ENCODE measurements around the gene KSR2.
"Not testable (repeated sequence)": the region's sequence is repeated elsewhere in the genome, so short reads cannot be mapped to it uniquely, and the experiment has no call there.

Gene KSR2

DNA sequence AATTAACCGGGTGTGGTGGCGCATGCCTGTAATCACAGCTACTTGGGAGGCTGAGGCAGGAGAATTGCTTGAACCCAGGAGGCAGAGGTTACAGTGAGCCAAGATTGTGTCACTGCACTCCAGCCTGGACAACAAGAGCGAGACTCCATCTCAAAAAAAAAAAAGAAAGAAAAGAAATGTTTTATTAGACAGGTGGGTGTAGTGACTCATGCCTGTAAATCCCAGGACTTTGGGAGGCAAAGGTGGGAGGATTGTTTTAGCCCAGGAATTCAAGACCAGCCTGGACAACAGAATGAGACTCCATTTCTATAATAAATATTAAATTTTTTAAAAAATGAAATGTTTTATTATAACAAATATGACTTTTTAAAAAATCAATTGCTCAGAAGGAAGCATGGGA, 77.5 kb downstream of the KSR2 start:
- DNase-seq (ENCODE audit: low spot score): not testable (repeated sequence)

DNA sequence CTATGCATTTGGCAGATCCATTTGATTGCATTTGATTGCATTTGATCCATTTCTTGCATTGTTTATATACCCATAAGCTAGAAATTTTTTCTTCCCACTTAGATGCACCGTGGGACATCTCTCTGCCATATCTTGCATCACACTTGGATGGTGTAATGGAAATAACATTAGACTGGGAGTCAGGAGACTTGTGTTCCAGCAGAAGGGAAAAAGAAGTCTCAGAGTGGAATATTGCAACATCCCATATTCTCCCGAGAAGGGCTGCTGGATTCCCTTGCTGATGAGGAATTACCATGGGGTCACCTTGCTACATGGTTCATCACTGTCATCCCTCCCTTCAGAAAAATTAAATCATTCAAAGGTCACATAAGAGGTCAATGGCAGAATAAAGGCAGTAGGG, 78.1 kb downstream of the KSR2 start:
- DNase-seq (ENCODE audit: low spot score): no peak

DNA sequence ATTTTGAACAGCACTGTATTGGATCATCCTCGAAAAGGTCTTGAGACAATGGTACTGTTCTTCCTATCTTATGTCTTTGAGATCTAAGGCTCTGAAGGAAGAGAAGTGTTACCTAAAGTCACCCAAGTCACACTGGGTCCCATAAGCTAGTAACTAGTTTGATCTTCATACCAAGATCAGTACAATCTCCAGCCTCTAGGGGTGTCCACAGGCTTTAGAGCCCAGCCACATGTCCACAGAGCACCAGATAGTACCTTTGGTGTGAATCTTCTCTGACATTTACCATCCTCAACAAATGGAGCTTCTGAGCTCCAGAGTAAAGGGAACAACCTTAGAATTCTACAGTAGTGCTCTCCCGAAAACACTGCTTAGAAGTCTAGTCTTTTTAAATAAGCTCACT, 78.7 kb downstream of the KSR2 start:
- DNase-seq (ENCODE audit: low spot score): no peak

DNA sequence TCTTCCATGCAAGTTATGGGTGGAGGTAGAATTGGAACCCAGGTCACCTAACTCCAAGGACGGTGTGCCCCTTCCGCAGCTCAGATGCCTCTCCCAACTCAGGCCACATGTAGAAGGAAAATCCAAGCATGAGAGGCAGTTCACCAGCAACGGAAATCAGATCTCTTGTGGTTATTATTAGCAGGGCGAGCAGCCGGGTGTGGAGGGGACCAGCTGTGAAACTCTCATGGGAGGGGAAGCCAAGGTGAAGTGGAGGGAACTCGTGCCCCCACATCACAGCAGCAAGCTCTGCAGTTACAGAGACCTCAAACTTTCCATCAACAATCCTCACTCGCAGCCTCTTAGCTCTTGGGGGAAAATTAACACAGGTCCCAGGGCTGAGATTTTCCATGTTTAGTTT, 79.7 kb downstream of the KSR2 start:
- no peak for DNase-seq (ENCODE audit: low spot score)

DNA sequence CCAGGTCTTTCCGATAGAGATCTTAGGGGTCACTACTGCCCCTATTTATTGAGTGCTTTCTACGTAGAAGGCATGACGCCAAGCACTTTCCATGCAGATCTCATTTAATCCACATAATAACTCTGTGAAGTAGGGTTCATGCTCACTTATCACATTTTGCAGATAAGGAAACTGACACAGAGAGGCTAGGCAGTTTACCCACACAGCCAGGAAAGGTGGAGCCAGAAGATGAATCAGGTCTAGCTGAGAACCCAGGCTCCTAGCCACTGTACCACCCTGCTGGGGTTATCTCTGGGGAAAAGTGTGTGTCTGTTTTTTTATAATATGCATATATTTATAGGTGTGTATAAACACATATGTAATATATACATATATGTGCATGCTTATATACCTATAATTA, 83.6 kb downstream of the KSR2 start:
- DNase-seq (ENCODE audit: low spot score): no peak

DNA sequence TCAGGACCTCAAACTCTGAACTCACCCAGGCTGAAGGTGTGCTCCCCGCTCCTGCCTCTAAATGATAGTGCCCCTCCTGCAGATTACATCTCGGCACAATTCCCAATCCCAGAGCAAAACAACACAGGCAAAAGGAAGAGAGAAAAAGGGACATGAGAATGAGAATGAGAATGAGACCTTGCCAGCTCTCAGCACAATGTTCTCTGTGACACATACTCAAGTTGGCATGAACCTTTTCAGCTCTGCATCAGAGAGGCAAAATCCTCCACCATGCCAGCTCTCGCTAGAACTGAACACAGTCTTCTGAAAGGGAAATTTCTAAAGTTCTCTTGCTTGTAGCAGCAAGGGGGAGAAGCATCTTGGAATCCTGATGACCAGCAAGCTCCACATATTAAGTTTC, 84.6 kb downstream of the KSR2 start:
- no peak for DNase-seq (ENCODE audit: low spot score)

DNA sequence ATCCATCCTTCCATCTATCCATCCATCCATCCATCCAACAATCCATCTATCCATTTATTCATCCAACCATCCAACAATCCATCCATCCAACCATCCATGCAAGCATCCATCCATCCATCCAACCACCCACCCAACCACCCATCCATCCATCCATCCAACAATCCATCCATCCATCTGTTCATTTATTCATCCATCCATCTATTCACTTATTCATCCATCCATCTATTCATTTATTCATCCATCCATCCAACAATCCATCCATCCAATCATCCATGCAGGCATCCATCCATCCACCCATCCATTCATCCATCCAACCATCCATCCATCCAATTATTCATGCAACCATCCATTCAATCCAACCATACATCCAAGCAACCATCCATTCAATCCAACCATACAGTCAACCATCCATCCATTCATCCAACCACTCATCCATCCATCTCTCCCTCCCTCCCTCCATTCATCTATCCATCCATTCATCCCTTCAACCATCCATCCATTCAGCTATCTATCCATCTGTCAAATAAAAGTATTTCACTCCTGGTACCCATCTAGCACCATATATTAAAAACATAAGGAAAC, 86.1 kb downstream of the KSR2 start:
- DNase-seq (ENCODE audit: low spot score): no peak

DNA sequence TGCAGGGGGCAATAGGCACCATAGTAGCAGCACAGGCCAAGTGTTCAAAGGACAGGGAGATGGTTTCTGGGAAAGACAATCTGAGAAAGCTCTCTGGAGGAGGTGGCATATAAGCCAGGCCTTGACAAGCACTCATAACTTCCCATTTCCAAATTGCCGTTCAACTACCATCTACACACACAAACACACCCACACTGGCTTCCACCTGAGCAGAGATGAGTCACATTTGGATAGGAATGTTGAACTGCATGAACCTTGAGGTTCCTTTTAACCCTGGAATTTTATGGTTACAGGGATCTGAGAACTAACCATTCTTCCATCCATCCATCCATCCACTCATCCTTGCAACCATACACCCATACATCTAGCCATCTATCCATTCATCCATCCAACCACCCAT, 86.6 kb downstream of the KSR2 start:
- no peak for DNase-seq (ENCODE audit: low spot score)

DNA sequence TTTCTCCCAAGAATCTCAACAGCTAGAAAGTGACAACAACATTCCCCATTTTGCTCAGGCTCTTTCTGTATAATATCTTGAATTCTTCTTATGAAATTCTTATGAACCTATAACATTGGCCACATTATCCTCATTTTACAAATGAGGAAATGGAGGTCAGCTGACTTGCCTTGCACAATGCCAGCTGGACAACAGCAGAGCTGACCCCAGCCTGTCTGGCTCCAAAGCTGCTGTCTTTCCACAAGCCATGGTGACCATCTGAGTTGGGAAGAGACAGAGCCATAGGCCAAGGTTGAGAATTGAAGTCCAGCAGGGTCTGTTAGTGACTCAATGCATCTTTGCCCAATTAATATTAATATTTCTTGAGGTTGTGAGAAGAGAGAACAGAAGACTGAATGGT, 87.3 kb downstream of the KSR2 start:
- DNase-seq (ENCODE audit: low spot score): no peak

DNA sequence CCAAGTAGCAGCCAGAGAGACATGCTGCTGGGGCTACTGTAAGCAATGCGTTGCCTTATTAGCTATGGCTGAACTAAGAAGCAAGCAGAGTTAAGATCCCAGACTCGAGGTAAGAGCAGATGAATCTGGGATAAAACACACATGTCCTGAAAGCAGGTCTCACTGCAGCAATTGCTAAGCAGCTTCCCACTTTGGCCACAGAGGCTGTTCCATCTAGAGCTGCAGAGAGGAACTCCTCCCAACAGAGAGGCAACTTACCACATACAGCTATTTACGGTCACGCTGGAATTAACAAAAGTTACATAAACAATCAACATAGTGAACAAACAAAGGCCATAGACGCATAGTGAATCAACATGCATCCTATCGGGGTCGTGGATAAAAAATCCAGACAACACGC, 90.2 kb downstream of the KSR2 start:
- no peak for DNase-seq (ENCODE audit: low spot score)

DNA sequence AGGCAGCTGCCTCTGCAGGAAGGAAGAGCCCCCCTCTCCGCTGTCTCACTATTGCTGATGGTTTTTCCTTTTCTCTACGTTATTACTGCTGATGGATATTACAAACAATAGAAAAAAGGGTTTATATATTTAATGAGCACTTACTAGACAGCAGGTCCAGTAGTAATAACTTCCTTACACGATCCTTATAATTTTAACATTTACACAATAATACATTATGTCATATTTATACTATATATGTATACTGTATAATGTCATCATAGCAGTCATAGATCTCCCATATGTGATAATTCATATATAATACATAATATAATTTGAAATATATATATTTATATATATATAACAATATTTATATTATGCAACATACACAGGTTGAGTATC, 92.4 kb downstream of the KSR2 start:
- DNase-seq (ENCODE audit: low spot score): no peak

DNA sequence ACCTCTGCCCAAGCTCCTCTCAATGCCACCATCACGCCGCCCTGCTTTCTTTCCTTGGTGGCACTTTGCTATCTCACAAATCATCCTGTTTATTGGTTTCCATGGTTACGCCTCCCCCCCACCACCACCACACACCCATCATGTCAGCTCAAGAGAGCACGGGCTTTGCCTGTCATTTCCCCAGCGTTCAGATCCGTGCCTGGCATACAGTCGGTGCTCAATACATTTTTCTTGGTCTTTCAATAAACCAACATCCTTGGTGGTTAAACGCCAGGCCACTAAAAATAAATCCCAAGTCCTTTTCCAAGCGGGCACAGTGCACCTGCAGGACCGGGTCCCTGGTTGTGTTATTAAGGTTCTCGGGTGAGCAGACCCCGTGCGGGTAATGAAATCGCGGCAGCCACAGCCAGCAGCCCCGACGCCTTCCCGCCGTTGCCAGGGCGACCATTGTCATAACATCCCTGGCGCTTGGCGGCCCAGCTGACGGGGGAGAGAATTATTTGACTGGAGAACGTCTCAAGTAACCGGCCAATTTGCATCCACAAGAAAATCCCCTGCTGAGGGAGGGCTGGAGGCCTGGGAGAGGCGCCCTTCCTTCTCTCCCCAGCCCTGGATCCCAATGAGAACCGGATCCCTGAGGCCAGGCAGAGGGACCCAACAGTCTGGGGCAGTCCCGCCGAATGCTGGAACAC, 92.9 kb downstream of the KSR2 start:
- DNase-seq (ENCODE audit: low spot score): peak; percentile 64

DNA sequence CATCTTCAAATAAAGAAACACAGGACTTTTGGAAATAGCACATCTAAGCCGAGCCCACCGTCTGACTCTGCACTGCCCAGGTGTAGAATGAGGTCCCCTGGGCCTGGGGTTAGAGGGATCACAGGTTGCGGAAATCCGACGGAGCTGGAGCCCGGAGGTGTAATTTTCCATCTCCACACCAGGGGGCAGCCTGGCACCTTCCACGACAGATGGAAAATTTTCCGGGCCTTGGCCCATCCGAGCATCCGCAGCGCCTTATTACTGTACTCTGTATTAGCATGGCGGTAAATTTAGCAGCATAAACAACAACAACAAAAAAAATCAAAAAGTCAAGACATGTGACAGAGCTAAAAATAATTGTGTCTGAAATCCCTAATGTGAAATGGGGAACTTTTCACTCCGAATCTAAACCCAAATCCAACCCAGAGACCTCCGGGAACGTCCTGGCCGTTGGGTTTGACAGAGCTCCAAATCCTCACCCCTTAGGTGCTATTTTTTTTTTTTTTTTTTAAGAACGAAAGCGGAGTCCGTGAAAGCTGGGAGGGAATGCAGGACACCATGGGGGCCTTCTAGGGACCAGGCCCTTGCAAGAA, 93.9 kb downstream of the KSR2 start:
- peak; percentile 70 for DNase-seq (ENCODE audit: low spot score)

DNA sequence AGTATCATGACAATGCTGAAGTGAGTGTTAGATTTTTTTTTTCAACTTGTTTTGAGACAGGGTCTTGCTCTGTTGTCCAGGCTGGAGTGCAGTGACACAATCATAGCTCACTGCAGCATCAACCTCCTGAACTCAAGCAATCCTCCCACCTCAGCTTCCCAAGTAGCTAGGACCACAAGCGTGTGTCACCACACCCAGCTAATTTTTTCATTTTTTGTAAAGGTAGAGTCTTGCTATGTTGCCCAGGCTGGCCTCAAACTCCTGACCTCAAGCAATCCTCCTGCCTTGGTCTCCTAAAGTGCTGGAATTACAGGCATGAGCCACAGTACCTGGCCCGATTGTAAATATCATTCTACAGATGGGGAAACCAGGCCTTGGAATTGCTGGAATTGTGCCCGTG, 94.6 kb downstream of the KSR2 start:
- not testable (repeated sequence) for DNase-seq (ENCODE audit: low spot score)

DNA sequence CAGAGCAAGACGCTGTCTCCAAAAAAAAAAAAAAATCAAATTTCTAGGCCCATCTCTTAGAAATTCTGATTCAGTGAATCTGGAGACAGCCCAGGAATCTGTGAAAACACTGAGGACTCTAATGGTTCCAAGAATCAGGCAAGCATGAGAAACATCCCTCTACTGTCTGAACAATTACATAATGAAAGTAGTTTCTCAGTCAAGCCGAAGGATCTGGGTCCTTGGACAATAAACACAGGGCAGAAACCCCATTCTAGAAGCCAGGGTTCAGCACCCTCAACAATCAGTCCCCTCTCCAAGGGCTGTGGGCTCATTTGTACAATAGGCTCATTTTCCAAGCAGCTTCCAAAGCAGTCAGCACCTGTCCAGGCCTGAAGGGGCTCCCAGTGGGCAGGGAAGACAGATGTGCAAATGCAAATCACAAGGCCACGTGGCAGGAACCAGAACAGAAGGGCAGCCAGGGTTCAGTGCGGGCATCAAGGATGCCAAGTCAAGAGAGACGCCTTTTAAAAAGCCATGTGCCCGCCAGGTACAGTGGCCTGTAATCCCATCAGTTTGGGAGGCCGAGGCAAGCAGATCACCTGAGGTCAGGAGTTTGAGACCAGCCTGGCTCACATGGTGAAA, 96.1 kb downstream of the KSR2 start:
- DNase-seq (ENCODE audit: low spot score): no peak

DNA sequence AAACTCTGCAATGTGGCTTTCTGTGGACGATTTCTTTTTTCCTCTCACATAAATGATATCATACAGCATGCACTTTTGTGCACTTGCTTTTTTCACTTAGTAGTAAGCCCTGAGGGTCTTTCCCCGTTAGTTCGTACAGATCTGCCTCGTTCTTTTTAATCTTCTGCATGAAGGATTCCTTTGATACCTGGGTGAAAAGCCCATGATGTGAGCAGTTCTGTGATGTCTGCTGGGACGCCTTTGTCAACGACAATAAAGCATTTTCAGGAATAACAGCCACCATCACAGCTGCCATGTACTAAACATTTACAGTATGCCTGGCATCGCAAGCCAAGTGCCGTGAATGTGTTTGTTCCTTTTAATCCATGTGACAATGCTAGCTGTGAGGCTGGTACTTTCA, 99.2 kb downstream of the KSR2 start:
- no peak for DNase-seq (ENCODE audit: low spot score)

DNA sequence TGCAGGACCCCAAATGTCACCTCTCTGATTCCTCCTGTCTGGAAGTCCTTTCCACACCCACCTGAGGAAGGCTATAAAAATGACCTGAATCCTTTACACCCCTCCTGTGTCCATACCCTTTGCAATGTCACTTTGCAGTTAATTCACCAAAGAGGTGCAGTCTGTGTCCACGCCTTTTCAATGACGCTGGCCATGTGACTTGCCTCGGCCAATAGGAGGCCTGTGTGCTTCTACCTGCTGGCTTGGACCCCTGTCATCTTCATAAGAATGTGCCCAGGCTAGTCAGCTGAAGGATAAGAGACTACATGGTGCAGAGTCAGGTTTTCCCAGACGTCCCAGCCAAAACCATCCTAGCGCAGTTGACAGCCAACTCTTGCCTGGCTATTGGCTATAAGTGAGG, 101.4 kb downstream of the KSR2 start:
- DNase-seq (ENCODE audit: low spot score): no peak

DNA sequence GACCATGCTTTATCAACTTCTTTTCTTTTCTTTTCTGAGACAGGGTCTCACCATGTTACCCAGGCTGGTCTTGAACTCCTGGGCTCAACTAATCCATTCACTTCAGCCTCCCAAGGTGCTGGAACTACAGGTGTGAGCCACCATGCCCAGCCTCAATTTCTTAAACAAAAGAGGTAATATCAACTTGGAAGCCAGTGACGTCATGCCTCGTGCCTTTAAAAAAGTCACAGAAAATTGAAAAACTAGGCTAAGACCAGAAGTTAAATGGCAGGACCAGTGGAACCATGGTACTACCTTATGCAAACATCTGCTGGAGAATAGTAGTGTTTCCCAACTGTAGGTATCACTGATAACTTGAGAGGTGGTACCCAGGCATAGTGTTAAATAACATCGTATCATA, 103.3 kb downstream of the KSR2 start:
- no peak for DNase-seq (ENCODE audit: low spot score)

DNA sequence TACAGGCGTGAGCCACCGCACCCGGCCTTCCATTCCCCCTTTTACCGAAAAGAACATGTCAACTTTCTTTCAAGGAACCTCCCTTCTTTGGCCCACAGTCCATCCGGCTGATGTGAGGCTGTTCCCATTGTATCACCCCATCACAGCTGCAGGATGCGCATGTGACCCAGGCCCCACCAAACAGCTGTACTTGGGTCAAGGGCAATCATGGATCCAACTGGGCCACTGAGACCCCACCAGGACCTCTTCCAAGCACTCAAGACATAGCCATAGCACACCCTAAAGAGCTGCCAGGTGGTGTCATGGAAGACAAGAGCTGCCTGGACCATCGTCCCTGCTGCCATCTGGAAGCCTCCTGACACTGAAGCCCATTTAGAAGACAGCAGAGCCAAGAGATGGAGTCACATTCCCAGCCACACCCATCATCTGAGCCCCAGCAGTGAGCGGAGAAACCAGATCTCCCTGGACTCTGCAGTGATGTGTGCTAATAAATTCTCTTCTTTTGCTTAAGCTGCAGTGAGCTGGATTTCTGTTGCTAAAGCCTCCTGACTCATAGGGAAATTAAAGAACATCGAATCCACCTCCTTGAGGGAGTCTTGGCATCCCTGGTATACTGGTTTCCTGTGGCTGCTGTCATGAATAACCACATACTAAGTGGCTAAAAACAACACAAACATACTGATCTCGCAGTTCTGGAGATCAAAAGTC, 105.6 kb downstream of the KSR2 start:
- DNase-seq (ENCODE audit: low spot score): no peak

DNA sequence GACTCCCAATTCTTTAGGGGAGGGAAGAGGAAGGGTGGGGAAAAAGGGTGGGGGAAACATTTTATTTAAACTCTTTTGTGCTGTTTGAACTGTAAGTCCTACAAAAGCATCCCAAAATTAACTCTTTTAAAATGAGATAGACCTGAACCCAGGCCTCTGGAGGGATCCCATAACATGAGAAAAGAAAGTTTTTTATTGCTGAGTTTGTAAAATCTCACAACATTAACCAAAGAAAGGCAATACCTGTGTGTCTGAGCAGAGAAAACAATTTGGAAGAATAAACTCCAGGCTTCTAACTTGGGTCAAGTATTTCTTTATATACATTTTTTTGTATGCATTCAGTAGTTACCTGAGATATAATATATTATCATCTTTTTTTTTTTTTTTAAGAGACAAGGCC, 107.1 kb downstream of the KSR2 start:
- DNase-seq (ENCODE audit: low spot score): no peak

DNA sequence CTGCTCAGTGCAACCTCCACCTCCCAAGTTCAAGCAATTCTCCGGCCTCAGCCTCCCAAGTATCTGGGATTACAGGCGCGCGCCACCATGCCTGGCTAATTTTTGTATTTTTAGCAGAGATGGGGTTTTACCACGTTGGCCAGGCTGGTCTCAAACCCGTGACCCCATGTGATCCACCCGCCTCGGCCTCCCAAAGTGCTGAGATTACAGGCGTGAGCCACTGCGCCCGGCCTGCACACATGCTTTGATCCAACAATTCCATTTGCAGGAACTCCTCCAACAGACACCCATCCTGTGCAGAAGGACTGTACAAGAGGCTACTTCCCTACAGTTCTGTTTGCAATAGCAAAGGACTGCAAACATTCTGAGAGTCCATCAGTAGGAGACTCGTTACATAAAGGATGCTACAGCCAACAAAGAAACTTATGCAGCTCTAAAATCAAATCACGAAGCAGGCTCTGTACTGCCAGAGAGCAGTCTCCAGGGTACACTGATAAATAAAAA, 108.0 kb downstream of the KSR2 start:
- DNase-seq (ENCODE audit: low spot score): not testable (repeated sequence)

DNA sequence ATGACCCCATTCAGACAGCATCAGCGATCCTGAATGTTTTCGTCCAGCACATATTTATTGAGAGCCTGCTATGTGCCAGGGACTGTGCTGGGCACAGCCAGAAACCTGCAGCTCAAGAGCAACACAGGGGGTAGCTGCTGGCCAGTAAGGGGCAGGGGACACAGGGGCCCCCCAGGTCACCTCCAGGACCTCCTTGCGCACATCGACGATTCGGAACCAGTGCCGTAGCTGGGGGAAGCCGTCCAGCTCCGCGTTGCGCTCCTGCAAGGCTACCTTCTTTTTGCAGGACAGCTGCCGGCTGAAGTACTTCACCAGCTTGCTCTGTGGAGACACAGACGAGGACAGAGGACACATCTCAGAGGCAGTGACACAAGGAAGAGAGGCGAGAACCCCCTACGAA, 108.7 kb downstream of the KSR2 start:
- DNase-seq (ENCODE audit: low spot score): no peak

All from SK-N-DZ (cell line).